HG03025 (cell line): ENCODE data around the gene TRIAP1.

Experiments used
- ATAC-seq: cut with Tn5 transposase; IDR thresholded peaks from one replicate; pipeline ENCODE4 v1.9.1; 2021; ENCODE audit warnings: mild to moderate bottlenecking, moderate library complexity; ENCODE audit not compliant: unreplicated experiment, low FRiP score

The TRIAP1 gene

DNA sequence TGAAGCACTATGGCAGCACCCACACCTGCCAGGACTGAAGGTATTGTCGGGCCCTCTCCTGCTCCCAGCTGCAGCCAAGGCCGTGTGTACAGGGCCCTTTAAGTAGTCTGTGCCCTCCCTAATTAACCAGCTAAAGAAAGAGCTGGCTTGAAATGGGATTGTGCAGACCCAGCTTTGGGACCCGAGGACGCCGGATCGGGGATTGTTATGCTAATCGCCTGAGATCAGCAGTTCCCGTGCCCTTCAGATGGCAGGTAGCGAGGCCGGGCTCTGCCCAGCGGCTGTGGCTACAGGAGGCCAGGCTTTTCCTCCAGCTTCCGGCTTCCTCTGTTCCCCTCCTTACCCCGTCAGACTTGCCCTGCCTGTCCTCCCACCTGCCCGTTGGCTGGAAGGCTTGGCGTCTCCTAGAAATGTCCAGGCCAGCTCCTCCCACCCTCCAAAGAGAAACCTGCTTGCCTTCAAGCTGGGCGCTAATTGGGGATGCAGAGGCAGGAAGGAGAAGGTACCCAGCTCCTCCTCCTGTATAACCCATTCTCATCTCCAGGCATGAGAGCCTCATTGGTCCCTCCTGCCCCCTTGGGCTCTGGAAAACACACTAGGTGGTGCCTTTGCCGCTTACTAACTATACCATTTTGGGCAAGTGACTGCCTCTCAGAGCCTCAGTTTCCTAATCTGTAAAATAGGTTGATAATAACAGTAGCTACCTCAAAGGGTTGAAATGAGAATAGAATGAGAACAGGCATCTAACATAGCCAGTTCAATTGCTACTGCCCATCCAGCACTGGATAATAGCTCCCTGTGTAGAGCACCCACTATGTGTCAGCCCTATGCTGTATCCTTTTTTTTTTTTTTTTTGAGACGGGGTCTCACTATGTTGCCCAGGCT, 51.5 kb downstream of the TRIAP1 start:
- ATAC-seq = no peak
